HG03469 (cell line): ENCODE results near the gene CRIM1.

Source experiments
- ATAC-seq: cut with Tn5 transposase; IDR thresholded peaks from one replicate; pipeline ENCODE4 v1.9.1; 2021; ENCODE audit warnings: mild to moderate bottlenecking, moderate library complexity, moderate number of reproducible peaks; ENCODE audit not compliant: unreplicated experiment

Gene CRIM1

GRCh38 chr2:36393738-36394256 is 38.2 kb downstream of the CRIM1 start:
- no peak for ATAC-seq

GRCh38 chr2:36394804-36395203 is 39.2 kb downstream of the CRIM1 start:
- no peak for ATAC-seq

- ATAC-seq = no peak
These were observed 40.3 kb downstream of the CRIM1 start for GRCh38 chr2:36395866-36396265.

- ATAC-seq = no peak
These were observed 41.4 kb downstream of the CRIM1 start for GRCh38 chr2:36396878-36397539.

GRCh38 chr2:36397728-36398413 is 42.3 kb downstream of the CRIM1 start:
- ATAC-seq = no peak

GRCh38 chr2:36399050-36399449 is 43.5 kb downstream of the CRIM1 start:
- ATAC-seq = no peak

- ATAC-seq = peak; percentile 51
These were observed 48.2 kb downstream of the CRIM1 start for GRCh38 chr2:36403675-36404230.

GRCh38 chr2:36404318-36404717 is 48.7 kb downstream of the CRIM1 start:
- ATAC-seq = peak; percentile 9

GRCh38 chr2:36404754-36405153 is 49.2 kb downstream of the CRIM1 start:
- peak; percentile 63 for ATAC-seq

GRCh38 chr2:36405183-36405582 is 49.6 kb downstream of the CRIM1 start:
- no peak for ATAC-seq

GRCh38 chr2:36406296-36406695 is 50.7 kb downstream of the CRIM1 start:
- ATAC-seq = no peak

GRCh38 chr2:36407413-36407812 is 51.8 kb downstream of the CRIM1 start:
- ATAC-seq = no peak

- no peak for ATAC-seq
These were observed 52.7 kb downstream of the CRIM1 start for GRCh38 chr2:36408198-36408703.

GRCh38 chr2:36409335-36409734 is 53.8 kb downstream of the CRIM1 start:
- no peak for ATAC-seq

GRCh38 chr2:36409935-36410334 is 54.4 kb downstream of the CRIM1 start:
- no peak for ATAC-seq

- no peak for ATAC-seq
These were observed 55.1 kb downstream of the CRIM1 start for GRCh38 chr2:36410681-36411080.

GRCh38 chr2:36411962-36412444 is 56.4 kb downstream of the CRIM1 start:
- ATAC-seq = no peak

GRCh38 chr2:36413218-36413617 is 57.6 kb downstream of the CRIM1 start:
- no peak for ATAC-seq

- ATAC-seq = no peak
These were observed 58.7 kb downstream of the CRIM1 start for GRCh38 chr2:36414307-36414706.

GRCh38 chr2:36415381-36416022 is 59.9 kb downstream of the CRIM1 start:
- no peak for ATAC-seq
